H1 (cell line): Measurements from ENCODE around the gene TNKS2. TPM values are rescaled to one million over a fixed set of nuclear protein-coding genes. Genes with fewer than 3 reads are reported as not detected.

Source experiments
- CHD1 ChIP-seq: IDR thresholded peaks from 2 replicates; pipeline ENCODE4 v1.6.1; 2012; ENCODE audit warnings: low read depth, low read length, improper control_type of control experiment
- CHD7 ChIP-seq: fragments of 300-600 bp; sonication (generic); IDR thresholded peaks from 2 replicates; pipeline ENCODE4 v1.7.1; 2012; ENCODE audit warnings: low read length, moderate library complexity, mild to moderate bottlenecking, inconsistent platforms; ENCODE audit not compliant: insufficient replicate concordance
- EP300 ChIP-seq, 2 experiments: IDR thresholded peaks; 1 replicate in 1 of 2; 2 replicates in 1 of 2; pipeline ENCODE4 v1.6.1; 2011 to 2012; ENCODE audit warnings: low read depth in 2 of 2, low read length in 2 of 2, mild to moderate bottlenecking in 2 of 2, borderline replicate concordance in 1 of 2, inconsistent platforms in 1 of 2, moderate library complexity in 1 of 2
- HDAC2 ChIP-seq, 2 experiments: fragments of 300-600 bp in 1 of 2; sonication (generic) in 1 of 2; IDR thresholded peaks; 2 replicates each; pipeline ENCODE4 v1.6.1; 2011 to 2012; ENCODE audit warnings: low read depth in 2 of 2, low read length in 2 of 2, mild to moderate bottlenecking in 2 of 2, moderate library complexity in 2 of 2, borderline replicate concordance in 1 of 2, inconsistent platforms in 1 of 2
- PHF8 ChIP-seq: fragments of 200-600 bp; sonication (generic); conservative IDR thresholded peaks from 2 replicates; pipeline ENCODE4 v1.7.1; 2012; ENCODE audit warnings: low read depth, mild to moderate bottlenecking, inconsistent platforms, low read length, moderate library complexity
- POLR2A ChIP-seq, 2 experiments: IDR thresholded peaks; 1 replicate in 1 of 2; 2 replicates in 1 of 2; pipeline ENCODE4 v1.6.1; 2011; ENCODE audit warnings: low read depth in 2 of 2, low read length in 2 of 2, mild to moderate bottlenecking in 2 of 2; ENCODE audit errors: control extremely low read depth in 1 of 2
- TAF1 ChIP-seq: IDR thresholded peaks from 2 replicates; pipeline ENCODE4 v1.6.1; 2011; ENCODE audit warnings: mild to moderate bottlenecking, low read depth, low read length
- polyA plus RNA-seq, 7 experiments: library from polyadenylated mRNA; depleted of rRNA in 3 of 7; stranded (reverse) in 5 of 7; unstranded in 2 of 7; fragments of >200 nt in 5 of 7; fragments of 200-250 nt in 2 of 7; gene quantifications; 1 replicate in 5 of 7; 2 replicates in 1 of 7; 4 replicates in 1 of 7; pipeline versions ENCODE4 v1.2.1 to v1.2.3, GENCODE V29; 2011 to 2013; ENCODE audit warnings: missing spikeins in 2 of 7, mixed read lengths in 2 of 7
- total RNA-seq: library from RNA; stranded (reverse); fragmentation: NEBNext Ultra II Directional; extraction: Animal tissue kit (Norgen Biotek cat#: 25700); gene quantifications from 2 replicates; pipeline ENCODE4 v1.2.1, GENCODE V29; 2021

Gene TNKS2
- total and polyA plus RNA-seq, 2 of the 8 experiments (the other 6 are each of a cell fraction or from before 2014, with no cell fraction given) = 23.3 to 73.6 TPM

- TF ChIP-seq CHD7 (peak; percentile 7), POLR2A (IDR thresholded peaks at IDR 0.05; ENCODE audit: control extremely low read depth in 1 of 2, low read depth in 2 of 2, low read length in 2 of 2) (peak; percentile 31 to 80), TAF1 (peak; percentile 78), PHF8 (peak; percentile 22; the same call in 1 of the 2 replicates), EP300 (IDR thresholded peaks at IDR 0.05; ENCODE audit: borderline replicate concordance in 1 of 2, low read depth in 2 of 2, low read length in 2 of 2) (peak in 1 of 2 experiments; percentile 84; a peak in 1 of 3 replicates), HDAC2 (IDR thresholded peaks at IDR 0.05; ENCODE audit: borderline replicate concordance in 1 of 2, low read depth in 2 of 2, low read length in 2 of 2) (peak; percentile 98 to 99), CHD1 (no peak)
Observed at GRCh38 chr10:91887272-91888076, 89.2 kb downstream of the TNKS2 start (continued).
